Heart left ventricle (tissue), 16 donors: ENCODE results near the gene EXOC4. TPM values are rescaled to one million over a fixed set of nuclear protein-coding genes. Genes with fewer than 3 reads are reported as not detected.

ENCODE experiments used
- ATAC-seq, 4 donors: fragments of 200-7000 bp; cut with Tn5 transposase; one replicate each; pipeline ENCODE4 v1.9.1; 2020 to 2022; ENCODE audit warnings: moderate library complexity in 4 of 4, mild to moderate bottlenecking in 3 of 4, moderate number of reproducible peaks in 1 of 4
- DNase-seq, 5 donors: peaks; one replicate each; pipeline ENCODE4 v3.0.0-alpha.2; 2020
- H3K27ac ChIP-seq, 12 donors: fragments of 200-600 bp; sonication (generic) in 4 of 12; one replicate each; pipeline versions ENCODE4 v1.5.0 to v1.8.0; 2016 to 2022; ENCODE audit warnings: mild to moderate bottlenecking in 2 of 12
- H3K27me3 ChIP-seq, 9 donors: fragments of 200-600 bp; sonication (generic) in 2 of 9; one replicate each; pipeline versions ENCODE4 v1.5.1 to v1.8.0; 2016 to 2022; ENCODE audit warnings: mild to moderate bottlenecking in 3 of 9
- H3K36me3 ChIP-seq, 9 donors: fragments of 200-600 bp; sonication (generic) in 2 of 9; one replicate each; pipeline versions ENCODE4 v1.5.0 to v1.8.0; 2018 to 2022; ENCODE audit warnings: mild to moderate bottlenecking in 2 of 9
- H3K4me1 ChIP-seq, 12 donors: fragments of 200-600 bp; sonication (generic) in 4 of 12; one replicate each; pipeline versions ENCODE4 v1.5.0 to v1.8.0; 2016 to 2022; ENCODE audit warnings: mild to moderate bottlenecking in 3 of 12
- H3K4me3 ChIP-seq, 12 donors: fragments of 200-600 bp; sonication (generic) in 4 of 12; one replicate each; pipeline versions ENCODE4 v1.5.0 to v1.8.0; 2017 to 2022; ENCODE audit warnings: mild to moderate bottlenecking in 9 of 12, moderate library complexity in 4 of 12
- H3K9me3 ChIP-seq, 12 donors: fragments of 200-600 bp; sonication (generic) in 4 of 12; one replicate each; pipeline versions ENCODE4 v1.5.0 to v1.8.0; 2016 to 2022; ENCODE audit warnings: mild to moderate bottlenecking in 1 of 12
- CTCF ChIP-seq, 12 donors: fragments of 200-600 bp; sonication (generic) in 4 of 12; IDR thresholded peaks; one replicate each; pipeline versions ENCODE4 v1.5.0 to v1.8.0; 2018 to 2022; ENCODE audit warnings: antibody characterized with exemption in 12 of 12, mild to moderate bottlenecking in 5 of 12
- POLR2A ChIP-seq, 2 donors: fragments of 450-650 bp; IDR thresholded peaks; one replicate each; pipeline ENCODE4 v1.6.1; 2017; ENCODE audit warnings: antibody characterized with exemption in 2 of 2, mild to moderate bottlenecking in 2 of 2, moderate library complexity in 2 of 2
- WGBS, 4 donors: extraction: QIAGEN DNeasy Blood & Tissue Kit in 2 of 4; methylation state at CpG; one replicate each; pipeline versions ENCODE4 v1.1.5 to v1.1.7; 2013 to 2018; 5-methylcytosine and 5-hydroxymethylcytosine counted together
- intact Hi-C, 10 donors: fragments of 100-400 bp; cut with DNase I; formaldehyde crosslinking; loops; one replicate each; pipeline versions ENCODE4 v1.11.1 to v1.14.2; 2022
- polyA plus RNA-seq, 2 donors: library from polyadenylated mRNA; stranded (reverse); fragments of 200-250 nt; gene quantifications; one replicate each; pipeline ENCODE4 v1.2.3, GENCODE V29; 2013
- total RNA-seq, 9 donors: library from RNA; depleted of rRNA in 2 of 9; stranded (reverse); fragments of >200 nt in 2 of 9; fragmentation: NEBNext Ultra II Directional in 3 of 9; extraction: Animal tissue kit (Norgen Biotek cat#: 25700) in 3 of 9; gene quantifications; one replicate each; pipeline versions ENCODE4 v1.1.0 to v1.2.4, GENCODE V29; 2016 to 2023
- donor health status: ischemic (EF 13 %, LVEDD 7.1; RV severe dilation, severe dysfunction).
- donor health status: healthy with polysubstance abuse.
- donor health status: DM: no; HTN: yes; CAD: no.
- donor health status: DM: no; HTN: no; CAD: no.
- donor health status: ischemic (EF 25% LVEDD 6.9; RV normal size, moderate dysfunction).
- donor health status: ischemic (EF 25% LVEDD 5.7; RV mildly dilated, moderate dysfunction).
- donor health status: healthy.
- donor health status: DM: yes; HTN: yes; CAD: no.
- donor health status: ischemic (EF 35%, LVEDD 5.7; RV mildly dilated, moderate dysfunction).
- donor health status: nonischemic (EF 11% LVEDD 7.7; RV severe dilation, severe dysfunction).
- donor health status: DM: yes; HTN: yes; CAD: no.
- donor health status: PGD.
- donor health status: ischemic (EF 29% LVEDD 5.4; RV normal size, mild dysfunction).
- donor health status: nonischemic (EF 23%, LVEDD 6.1; RV moderate dilation, normal function).

Gene EXOC4
- total and polyA plus RNA-seq, 11 donors = 8.8 to 61.2 (median 33.8) TPM

DNA sequence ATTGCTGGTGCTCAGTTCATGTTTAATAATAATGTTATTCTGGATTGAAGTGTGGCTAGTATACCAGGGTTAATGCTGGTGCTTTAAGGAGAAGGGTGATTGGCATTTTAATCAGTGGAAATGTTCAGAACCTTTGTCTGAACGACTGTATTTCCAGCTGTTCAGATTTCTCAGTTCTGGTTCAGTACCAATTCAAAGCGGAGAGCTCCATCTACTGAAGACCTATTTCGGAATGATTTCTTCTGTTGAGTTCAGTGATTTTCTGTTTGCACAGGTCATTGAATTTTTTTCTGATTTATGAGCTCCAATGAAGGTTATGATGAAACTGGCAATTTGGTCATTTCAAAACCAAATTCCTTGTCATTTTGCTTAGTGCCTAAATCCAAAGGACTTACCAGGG is 160.1 kb downstream of the EXOC4 start:
- H3K9me3 ChIP-seq = no peaks in the 10 kb centered on the region
- no peak for TF ChIP-seq POLR2A (IDR thresholded peaks at IDR 0.05)
- TF ChIP-seq CTCF (IDR thresholded peaks at IDR 0.05) = peak in 5 of 12 donors; percentile 9 to 40 (median 23)
- ATAC-seq (no peak), DNase-seq (no peak)
- intact Hi-C loops = loop anchor here in 1 of 10 donors (10.0 kb wide), 1 partner anchor 178 kb away; no protein-coding TSS in a partner anchor
- H3K27ac ChIP-seq = no peak overlapping the region
- H3K4me1 ChIP-seq = peaks cover 0 to 11% (median 0%) of the 10 kb centered on the region in 12 donors
- H3K4me3 ChIP-seq = no peak overlapping the region
- 59 to 64% (median 61%) methylated on average over 3 of the region's 3 CpGs for WGBS, 4 donors
- H3K36me3 ChIP-seq = no peaks in the 10 kb centered on the region
- H3K27me3 ChIP-seq = no peaks in the 10 kb centered on the region

DNA sequence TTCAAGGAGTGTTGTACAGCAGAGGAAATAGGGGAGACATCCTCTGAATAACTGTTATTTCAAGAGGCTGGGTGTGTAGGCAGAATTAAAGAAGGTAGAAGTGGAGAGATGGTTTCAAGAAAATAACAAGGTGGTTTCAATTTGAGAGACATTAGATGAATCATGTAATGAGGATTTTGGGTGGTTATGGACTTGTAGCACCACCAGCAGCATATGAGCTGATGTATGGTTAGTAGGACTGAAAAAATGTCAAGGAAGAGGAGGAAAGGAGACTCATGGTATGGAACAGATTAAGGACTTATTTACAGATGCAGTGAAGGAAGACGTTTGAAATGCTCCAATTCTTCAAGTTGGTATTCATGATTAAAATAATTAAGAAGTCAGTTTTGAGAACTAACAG is 166.2 kb downstream of the EXOC4 start:
- Histone ChIP-seq H3K27me3 (no peaks in the 10 kb centered on the region), H3K4me3 (no peak overlapping the region), H3K36me3 (peaks cover 0 to under 1% (median 0%) of the 10 kb centered on the region in 9 donors), H3K4me1 (peaks cover 0 to 5% (median 0%) of the 10 kb centered on the region in 12 donors), H3K27ac (no peak overlapping the region), H3K9me3 (no peaks in the 10 kb centered on the region)
- ATAC-seq (no peak), DNase-seq (no peak)
- no peak for TF ChIP-seq CTCF (IDR thresholded peaks at IDR 0.05)
- TF ChIP-seq POLR2A (IDR thresholded peaks at IDR 0.05) = no peak
- WGBS, 4 donors = 75 to 87% (median 81%) methylated on average over 1 of the region's 1 CpG
- intact Hi-C loops = loop anchor here in 1 of 10 donors (10.0 kb wide), 1 partner anchor 184 kb away; no protein-coding TSS in a partner anchor

DNA sequence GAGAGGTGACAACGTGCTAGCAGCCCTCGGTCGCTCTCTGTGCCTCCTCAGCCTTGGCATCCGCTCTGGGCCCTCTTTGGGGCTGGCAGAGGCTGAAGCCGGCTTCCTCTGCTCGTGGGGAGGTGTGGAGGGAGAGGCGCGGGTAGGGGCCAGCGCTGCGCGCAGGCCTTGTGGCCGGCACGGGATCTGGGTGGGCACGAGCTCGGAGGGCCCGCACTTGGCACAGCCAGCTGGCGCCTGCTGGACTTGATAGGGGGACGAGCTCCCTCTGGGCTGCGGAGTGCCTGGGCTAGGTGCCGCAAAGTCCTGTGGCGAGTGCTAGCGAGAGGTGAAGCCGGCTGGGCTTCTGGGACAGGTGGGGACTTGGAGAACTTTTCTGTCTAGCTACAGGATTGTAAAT is 170.7 kb downstream of the EXOC4 start:
- H3K27me3 ChIP-seq = no peaks in the 10 kb centered on the region
- DNase-seq (peak in 1 of 5 donors; percentile 60), ATAC-seq (no peak)
- intact Hi-C loops = no loop called here
- H3K4me1 ChIP-seq = no peaks in the 10 kb centered on the region
- TF ChIP-seq CTCF (IDR thresholded peaks at IDR 0.05) = no peak
- no peak for TF ChIP-seq POLR2A (IDR thresholded peaks at IDR 0.05)
- no peak overlapping the region for H3K27ac ChIP-seq
- 91 to 96% (median 93%) methylated on average over 23 of the region's 23 CpGs for WGBS, 4 donors
- H3K9me3 ChIP-seq = no peaks in the 10 kb centered on the region
- no peak overlapping the region for H3K4me3 ChIP-seq
- H3K36me3 ChIP-seq = peaks cover 0 to 5% (median 0%) of the 10 kb centered on the region in 9 donors

DNA sequence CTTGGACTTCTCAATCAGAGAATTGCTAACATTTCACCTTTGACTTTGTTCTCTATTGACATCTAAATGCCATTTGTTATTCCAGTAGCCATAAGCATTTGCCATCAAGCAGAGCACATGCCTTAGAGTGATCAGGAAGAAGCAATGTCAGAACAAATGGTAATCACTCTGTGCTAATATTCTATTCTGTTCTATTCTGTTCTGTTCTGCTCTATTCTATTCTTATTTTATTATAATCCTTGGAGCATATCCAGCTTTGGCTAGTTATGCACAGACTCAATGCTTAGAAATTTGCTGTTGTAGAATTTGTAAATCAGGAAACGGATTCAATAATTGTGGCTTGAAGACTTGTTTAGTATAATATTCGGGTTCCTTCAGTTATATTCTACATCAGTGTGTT is 175.4 kb downstream of the EXOC4 start:
- intact Hi-C loops = no loop called here
- 93 to 97% (median 97%) methylated on average over 2 of the region's 2 CpGs for WGBS, 4 donors
- H3K4me1 ChIP-seq = no peaks in the 10 kb centered on the region
- H3K36me3 ChIP-seq = peaks cover 0 to 5% (median 0%) of the 10 kb centered on the region in 9 donors
- no peak overlapping the region for H3K4me3 ChIP-seq
- no peak overlapping the region for H3K27ac ChIP-seq
- no peaks in the 10 kb centered on the region for H3K27me3 ChIP-seq
- peaks cover 0 to 7% (median 0%) of the 10 kb centered on the region in 12 donors for H3K9me3 ChIP-seq
- DNase-seq (no peak), ATAC-seq (no peak)
- TF ChIP-seq POLR2A (IDR thresholded peaks at IDR 0.05) = no peak
- no peak for TF ChIP-seq CTCF (IDR thresholded peaks at IDR 0.05)
